Parathyroid adenoma (tissue), 2 donors: ENCODE data around the gene CORO2A.
"Not testable (repeated sequence)": the region's sequence is repeated elsewhere in the genome, so short reads cannot be mapped to it uniquely, and the experiment has no call there.

Source experiments
- H2AFZ ChIP-seq: fragments of 300-600 bp; sonication (generic); one replicate; pipeline ENCODE4 v1.7.0; 2017; ENCODE audit warnings: antibody characterized with exemption, mild to moderate bottlenecking
- H3K27ac ChIP-seq: fragments of 300-600 bp; sonication (generic); one replicate; pipeline ENCODE4 v1.7.0; 2017
- H3K27me3 ChIP-seq: fragments of 300-600 bp; sonication (generic); one replicate; pipeline ENCODE4 v1.7.0; 2017; ENCODE audit warnings: low read length; ENCODE audit not compliant: control insufficient read depth, insufficient read depth
- H3K36me3 ChIP-seq: fragments of 300-600 bp; sonication (generic); one replicate; pipeline ENCODE4 v1.7.0; 2017; ENCODE audit warnings: low read length; ENCODE audit not compliant: control insufficient read depth, insufficient read depth
- H3K4me1 ChIP-seq: fragments of 300-600 bp; sonication (generic); one replicate; pipeline ENCODE4 v1.7.0; 2017; ENCODE audit warnings: control low read depth
- H3K4me2 ChIP-seq: fragments of 300-600 bp; sonication (generic); one replicate; pipeline ENCODE4 v1.7.0; 2017; ENCODE audit warnings: low read length
- H3K4me3 ChIP-seq: fragments of 300-600 bp; sonication (generic); one replicate; pipeline ENCODE4 v1.7.0; 2017; ENCODE audit warnings: low read depth, low read length
- H3K79me2 ChIP-seq: fragments of 300-600 bp; sonication (generic); one replicate; pipeline ENCODE4 v1.7.0; 2017; ENCODE audit warnings: control low read depth
- H3K9ac ChIP-seq: fragments of 300-600 bp; sonication (generic); one replicate; pipeline ENCODE4 v1.7.0; 2017; ENCODE audit warnings: mild to moderate bottlenecking
- H3K9me3 ChIP-seq: fragments of 300-600 bp; sonication (generic); one replicate; pipeline ENCODE4 v1.7.0; 2017; ENCODE audit warnings: low read length; ENCODE audit not compliant: control insufficient read depth
- TF ChIP-seq, protein P1 (sequence below): fragments of 300-600 bp; sonication (generic); IDR thresholded peaks from one replicate; pipeline ENCODE4 v1.7.0; 2017; ENCODE audit warnings: antibody characterized with exemption, mild to moderate bottlenecking
- donor health status: primary hyperparathyroidism.

CORO2A gene

DNA sequence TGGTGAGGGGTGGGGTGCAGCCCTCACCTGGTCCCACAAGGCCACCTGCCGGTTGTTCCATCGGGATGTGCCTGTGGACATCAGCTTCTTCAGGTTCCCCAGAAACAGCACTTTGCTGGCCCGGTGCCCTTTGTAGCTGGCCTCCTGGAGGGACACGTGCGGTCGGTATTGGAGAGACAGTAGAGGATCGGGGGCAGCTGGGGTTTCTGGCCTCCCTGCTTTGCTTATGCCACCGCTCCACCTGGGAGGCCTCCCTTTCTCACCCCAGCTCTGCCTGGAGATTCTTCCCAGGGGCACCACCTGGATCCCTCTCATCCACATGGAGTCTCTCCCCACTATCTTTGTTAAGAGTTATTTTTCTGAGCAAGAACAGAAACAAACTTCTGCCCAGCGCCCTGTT lies 60.3 kb downstream of the CORO2A start:
- Histone ChIP-seq H2AFZ (no peak overlapping the region), H3K9ac (no peak overlapping the region), H3K4me1 (no peaks in the 10 kb centered on the region), H3K4me2 (no peak overlapping the region), H3K79me2 (no peaks in the 10 kb centered on the region), H3K4me3 (no peak overlapping the region), H3K36me3 (no peaks in the 10 kb centered on the region), H3K27me3 (no peaks in the 10 kb centered on the region), H3K9me3 (no peaks in the 10 kb centered on the region), H3K27ac (no peak overlapping the region)
- TF ChIP-seq, protein P1, sequence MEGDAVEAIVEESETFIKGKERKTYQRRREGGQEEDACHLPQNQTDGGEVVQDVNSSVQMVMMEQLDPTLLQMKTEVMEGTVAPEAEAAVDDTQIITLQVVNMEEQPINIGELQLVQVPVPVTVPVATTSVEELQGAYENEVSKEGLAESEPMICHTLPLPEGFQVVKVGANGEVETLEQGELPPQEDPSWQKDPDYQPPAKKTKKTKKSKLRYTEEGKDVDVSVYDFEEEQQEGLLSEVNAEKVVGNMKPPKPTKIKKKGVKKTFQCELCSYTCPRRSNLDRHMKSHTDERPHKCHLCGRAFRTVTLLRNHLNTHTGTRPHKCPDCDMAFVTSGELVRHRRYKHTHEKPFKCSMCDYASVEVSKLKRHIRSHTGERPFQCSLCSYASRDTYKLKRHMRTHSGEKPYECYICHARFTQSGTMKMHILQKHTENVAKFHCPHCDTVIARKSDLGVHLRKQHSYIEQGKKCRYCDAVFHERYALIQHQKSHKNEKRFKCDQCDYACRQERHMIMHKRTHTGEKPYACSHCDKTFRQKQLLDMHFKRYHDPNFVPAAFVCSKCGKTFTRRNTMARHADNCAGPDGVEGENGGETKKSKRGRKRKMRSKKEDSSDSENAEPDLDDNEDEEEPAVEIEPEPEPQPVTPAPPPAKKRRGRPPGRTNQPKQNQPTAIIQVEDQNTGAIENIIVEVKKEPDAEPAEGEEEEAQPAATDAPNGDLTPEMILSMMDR, result no peak

DNA sequence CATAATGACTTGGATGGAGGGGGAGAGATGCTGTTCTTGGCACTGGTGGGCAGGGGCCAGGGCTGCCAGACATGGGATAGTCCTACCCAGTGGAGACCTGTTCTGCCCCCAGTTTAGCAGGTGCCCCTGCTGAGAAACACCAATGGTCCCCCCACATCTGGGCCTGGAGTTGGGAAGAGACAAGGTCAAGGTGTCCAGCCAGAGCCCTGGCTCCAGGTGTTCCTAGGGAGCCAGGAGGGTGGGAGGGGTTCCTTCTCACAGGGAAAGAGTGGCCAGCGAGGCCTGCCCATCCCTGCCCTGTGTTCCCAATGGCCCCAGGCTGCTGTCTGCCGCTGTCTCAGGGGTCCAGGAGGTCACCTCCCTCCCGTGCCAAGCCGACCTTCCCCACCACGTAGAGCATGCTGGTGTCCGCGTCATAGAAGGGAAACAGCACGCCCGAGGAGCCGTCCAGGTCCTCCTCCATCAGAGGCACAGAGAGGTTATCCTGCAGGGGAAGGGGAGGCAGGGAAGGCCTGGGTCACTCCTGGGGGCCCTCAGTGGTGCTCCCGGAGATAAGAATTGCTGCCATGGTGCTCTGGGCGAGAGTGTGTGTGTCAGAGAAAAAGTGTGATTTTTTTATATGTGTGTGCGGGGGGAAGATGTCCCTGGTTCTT lies 61.7 kb downstream of the CORO2A start:
- Histone ChIP-seq H3K4me1 (no peaks in the 10 kb centered on the region), H3K27me3 (no peaks in the 10 kb centered on the region), H2AFZ (no peak overlapping the region), H3K79me2 (no peaks in the 10 kb centered on the region), H3K4me3 (no peak overlapping the region), H3K27ac (no peak overlapping the region), H3K9me3 (no peaks in the 10 kb centered on the region), H3K9ac (no peak overlapping the region), H3K4me2 (no peak overlapping the region), H3K36me3 (no peaks in the 10 kb centered on the region)
- TF ChIP-seq, protein P1, result no peak

DNA sequence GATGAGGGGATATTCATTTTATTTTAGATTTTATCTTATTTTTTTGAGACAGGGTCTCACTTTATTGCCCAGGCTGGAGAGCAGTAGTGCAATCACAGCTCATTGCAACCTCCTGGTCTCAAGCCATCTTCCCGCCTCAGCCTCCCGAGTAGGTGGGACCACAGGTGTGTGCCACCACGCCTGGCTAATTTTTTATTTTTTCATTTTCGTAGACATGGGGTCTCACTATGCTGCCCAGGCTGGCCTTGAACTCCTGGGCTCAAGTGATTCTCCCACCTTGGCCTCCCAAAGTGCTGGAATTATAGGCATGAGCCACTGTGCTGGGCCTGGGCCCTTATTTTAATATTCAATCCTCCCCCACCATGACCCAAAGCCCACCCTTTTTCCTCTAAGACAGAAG lies 62.4 kb downstream of the CORO2A start:
- not testable (repeated sequence) for H3K27ac ChIP-seq, H3K4me2 ChIP-seq, H3K4me3 ChIP-seq, H3K36me3 ChIP-seq, H3K27me3 ChIP-seq, H2AFZ ChIP-seq, H3K9me3 ChIP-seq, H3K79me2 ChIP-seq, H3K9ac ChIP-seq, H3K4me1 ChIP-seq

DNA sequence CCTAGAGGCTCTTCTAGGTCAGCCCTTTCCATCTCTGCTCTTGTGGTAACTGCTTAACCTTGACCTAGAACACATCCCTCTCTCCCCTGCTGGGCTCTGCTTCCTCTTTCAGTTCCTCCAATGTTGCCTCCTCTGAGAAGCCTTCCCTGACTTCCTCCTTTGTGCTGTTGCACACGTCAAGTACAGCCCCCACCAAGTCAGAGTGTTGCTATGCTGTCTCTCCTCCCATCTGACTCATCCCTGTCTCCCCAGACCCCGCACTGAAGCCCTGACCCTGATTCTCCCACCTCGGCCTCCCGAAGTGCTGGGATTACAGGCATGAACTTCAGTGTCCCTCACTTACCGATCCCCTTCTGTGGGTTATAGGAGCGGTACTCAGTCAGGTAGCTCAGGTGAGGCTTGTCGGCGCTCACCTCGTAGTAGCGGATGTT lies 63.0 kb downstream of the CORO2A start:
- H3K79me2 ChIP-seq, result no peaks in the 10 kb centered on the region
- no peaks in the 10 kb centered on the region for H3K27me3 ChIP-seq
- H3K4me1 ChIP-seq, result no peaks in the 10 kb centered on the region
- no peaks in the 10 kb centered on the region for H3K36me3 ChIP-seq
- H2AFZ ChIP-seq, result no peak overlapping the region
- no peak overlapping the region for H3K4me2 ChIP-seq
- H3K27ac ChIP-seq, result no peak overlapping the region
- TF ChIP-seq, protein P1, result no peak
- no peaks in the 10 kb centered on the region for H3K9me3 ChIP-seq
- no peak overlapping the region for H3K9ac ChIP-seq
- H3K4me3 ChIP-seq, result no peak overlapping the region

DNA sequence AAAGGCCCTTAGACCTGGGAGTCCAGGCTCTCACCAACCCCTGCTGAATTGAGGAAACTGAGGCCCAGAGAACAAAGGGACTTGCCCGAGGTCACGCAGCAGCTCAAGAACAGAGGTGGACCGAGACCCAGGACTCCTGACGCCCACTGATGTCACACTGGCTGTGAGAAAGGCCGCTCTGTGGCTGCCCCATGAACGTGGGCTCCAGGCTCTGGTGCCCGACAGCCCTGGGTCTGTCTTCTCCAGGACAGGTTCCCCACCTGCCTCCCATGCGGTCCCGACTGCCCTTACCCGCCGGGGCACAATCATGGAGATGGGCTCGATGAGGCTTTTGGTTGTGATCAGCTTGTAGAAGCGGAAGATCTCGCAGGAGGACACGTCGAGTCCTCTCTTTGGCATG lies 64.1 kb downstream of the CORO2A start:
- no peaks in the 10 kb centered on the region for H3K27me3 ChIP-seq
- H3K79me2 ChIP-seq, result no peaks in the 10 kb centered on the region
- no peak overlapping the region for H2AFZ ChIP-seq
- H3K4me2 ChIP-seq, result no peak overlapping the region
- H3K9ac ChIP-seq, result no peak overlapping the region
- H3K4me3 ChIP-seq, result no peak overlapping the region
- H3K4me1 ChIP-seq, result no peaks in the 10 kb centered on the region
- no peaks in the 10 kb centered on the region for H3K36me3 ChIP-seq
- H3K27ac ChIP-seq, result no peak overlapping the region
- TF ChIP-seq, protein P1, result no peak
- no peaks in the 10 kb centered on the region for H3K9me3 ChIP-seq
